ENCODE measurements around the gene CYP21A2. TPM values are rescaled to one million over a fixed set of nuclear protein-coding genes. Genes with fewer than 3 reads are reported as not detected.
A peak's percentile ranks its signal among the peaks of the same experiment; 100 is the strongest.
"Not testable (repeated sequence)": the region's sequence is repeated elsewhere in the genome, so short reads cannot be mapped to it uniquely, and the experiment has no call there.

CYP21A2 gene
- total RNA-seq, 2 donors from 2014 or later, result 0.32 to 0.49 TPM

DNA sequence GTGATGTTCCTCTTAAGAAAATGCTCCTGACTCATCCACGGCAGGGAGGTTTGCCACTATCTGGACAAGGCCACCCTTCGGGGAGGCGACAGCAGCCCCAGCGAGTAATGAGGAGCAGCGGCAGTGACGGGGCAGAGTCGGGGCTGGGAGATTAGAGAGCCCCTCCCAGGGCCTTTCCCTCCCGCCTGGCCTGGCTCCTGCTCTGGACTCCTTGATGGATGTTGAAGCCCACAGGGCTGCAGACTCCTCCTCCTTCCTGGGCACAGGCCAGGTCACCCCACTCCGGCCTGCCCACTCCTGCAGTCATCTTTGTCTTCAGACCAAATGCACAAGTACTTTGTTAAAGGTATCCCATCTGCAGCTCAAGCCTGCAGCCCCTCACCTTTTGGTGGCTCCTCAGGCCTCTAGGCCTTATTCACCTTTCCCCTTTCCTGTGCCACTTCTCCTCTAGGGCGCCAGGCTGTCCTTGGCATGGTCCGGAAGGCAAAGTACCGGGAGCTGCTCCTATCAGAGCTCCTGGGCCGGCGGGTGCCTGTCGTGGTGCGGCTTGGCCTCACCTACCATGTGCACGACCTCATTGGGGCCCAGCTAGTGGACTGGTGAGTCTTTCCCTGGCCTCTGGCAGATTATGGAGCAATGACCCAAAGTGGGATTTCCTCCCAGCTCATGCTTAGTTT lies 25.1 kb upstream of the CYP21A2 start:
- peak overlapping the region in 1 of 2 donors; percentile 23 for H3K27ac Mint-ChIP-seq
- H3K9me3 Mint-ChIP-seq, H3K36me3 Mint-ChIP-seq, ATAC-seq: not testable (repeated sequence)
- peak; percentile 1 to 51 for DNase-seq (ENCODE audit: low spot score in 2 of 2)

DNA sequence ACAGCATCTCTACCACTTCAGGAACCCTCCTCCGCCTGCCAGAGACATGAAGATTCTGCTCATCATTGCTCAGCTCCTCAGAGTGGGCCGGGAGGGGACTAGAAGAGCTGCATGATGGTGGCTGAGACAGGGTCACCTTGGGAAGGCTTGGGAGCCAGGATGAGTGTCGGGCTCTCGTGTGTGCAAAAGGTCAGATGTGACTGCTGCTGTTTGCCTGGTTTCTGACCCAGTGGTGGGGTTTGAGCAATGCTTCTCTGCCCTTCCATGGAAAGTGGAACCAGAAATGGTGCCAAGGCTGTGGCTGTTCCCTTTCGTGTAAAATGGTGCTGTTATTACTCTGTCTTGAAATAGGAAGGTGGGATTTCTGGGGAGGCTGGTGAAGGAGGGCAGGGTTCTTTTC lies 24.5 kb upstream of the CYP21A2 start:
- not testable (repeated sequence) for H3K9me3 Mint-ChIP-seq; H3K36me3 Mint-ChIP-seq; ATAC-seq; DNase-seq (ENCODE audit: low spot score in 2 of 2); H3K27ac Mint-ChIP-seq

DNA sequence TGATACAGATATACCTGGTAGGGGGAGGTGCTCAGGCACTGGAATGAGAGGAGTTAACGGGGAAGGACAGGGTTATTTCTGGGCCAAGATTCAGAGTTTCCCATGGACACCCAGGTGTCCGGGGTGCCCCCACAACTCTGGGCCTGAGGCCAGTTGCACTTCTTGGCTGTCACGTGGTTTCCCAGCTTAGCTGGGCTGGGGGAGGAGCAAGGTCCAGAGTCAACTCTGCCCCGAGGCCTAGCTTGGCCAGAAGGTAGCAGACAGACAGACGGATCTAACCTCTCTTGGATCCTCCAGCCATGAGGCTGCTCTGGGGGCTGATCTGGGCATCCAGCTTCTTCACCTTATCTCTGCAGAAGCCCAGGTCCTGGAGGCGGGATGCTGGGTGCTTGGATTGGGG lies 23.7 kb upstream of the CYP21A2 start, which contains the start of gene C4B:
TSS of gene C4B (plus strand) at position 249 of the 400 bp plus-strand sequence. CDS start at position 300, 51 bp downstream.
- H3K27ac Mint-ChIP-seq; ATAC-seq; H3K36me3 Mint-ChIP-seq; DNase-seq (ENCODE audit: low spot score in 2 of 2); H3K9me3 Mint-ChIP-seq: not testable (repeated sequence)

DNA sequence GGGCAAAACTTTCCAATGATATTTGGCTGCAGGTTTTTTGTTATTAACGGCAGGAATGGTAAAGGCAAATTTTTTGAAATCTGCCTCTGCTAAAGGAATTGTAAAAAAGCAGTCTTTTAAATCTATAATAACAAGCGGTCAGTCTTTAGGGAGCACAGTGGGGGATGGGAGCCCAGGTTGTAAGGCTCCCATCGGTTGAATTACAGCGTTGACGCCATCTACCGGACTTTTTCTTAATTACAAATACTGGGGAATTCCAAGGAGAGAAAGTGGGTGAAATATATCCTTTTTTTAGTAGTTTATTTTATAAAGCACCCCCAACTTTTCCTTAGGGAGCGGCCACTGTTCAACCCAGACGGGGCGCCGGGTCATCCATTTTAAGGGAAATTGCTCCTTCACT lies 16.1 kb upstream of the CYP21A2 start:
- not testable (repeated sequence) for DNase-seq (ENCODE audit: low spot score in 2 of 2); ATAC-seq; H3K36me3 Mint-ChIP-seq; H3K9me3 Mint-ChIP-seq; H3K27ac Mint-ChIP-seq

DNA sequence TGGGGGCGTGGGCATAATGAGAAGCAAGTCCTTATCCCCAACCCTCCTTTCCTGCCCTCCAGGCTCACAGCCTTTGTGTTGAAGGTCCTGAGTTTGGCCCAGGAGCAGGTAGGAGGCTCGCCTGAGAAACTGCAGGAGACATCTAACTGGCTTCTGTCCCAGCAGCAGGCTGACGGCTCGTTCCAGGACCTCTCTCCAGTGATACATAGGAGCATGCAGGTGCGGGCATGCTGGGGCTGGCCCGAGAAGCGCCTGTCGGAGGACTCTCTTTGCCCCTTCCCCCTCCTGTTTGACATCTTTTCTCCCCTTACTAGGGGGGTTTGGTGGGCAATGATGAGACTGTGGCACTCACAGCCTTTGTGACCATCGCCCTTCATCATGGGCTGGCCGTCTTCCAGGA lies 9.6 kb upstream of the CYP21A2 start:
- not testable (repeated sequence) for H3K27ac Mint-ChIP-seq; DNase-seq (ENCODE audit: low spot score in 2 of 2); ATAC-seq; H3K9me3 Mint-ChIP-seq; H3K36me3 Mint-ChIP-seq

DNA sequence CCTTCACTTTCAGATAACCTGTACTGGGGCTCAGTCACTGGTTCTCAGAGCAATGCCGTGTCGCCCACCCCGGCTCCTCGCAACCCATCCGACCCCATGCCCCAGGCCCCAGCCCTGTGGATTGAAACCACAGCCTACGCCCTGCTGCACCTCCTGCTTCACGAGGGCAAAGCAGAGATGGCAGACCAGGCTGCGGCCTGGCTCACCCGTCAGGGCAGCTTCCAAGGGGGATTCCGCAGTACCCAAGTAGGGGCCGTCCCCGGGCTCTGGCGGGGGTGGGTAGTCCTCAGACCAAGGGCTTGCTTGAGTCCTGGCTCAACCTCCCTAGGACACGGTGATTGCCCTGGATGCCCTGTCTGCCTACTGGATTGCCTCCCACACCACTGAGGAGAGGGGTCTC lies 8.7 kb upstream of the CYP21A2 start:
- DNase-seq (ENCODE audit: low spot score in 2 of 2); H3K9me3 Mint-ChIP-seq; H3K36me3 Mint-ChIP-seq; H3K27ac Mint-ChIP-seq: not testable (repeated sequence)
- peak in 1 of 2 donors; percentile 6 for ATAC-seq

DNA sequence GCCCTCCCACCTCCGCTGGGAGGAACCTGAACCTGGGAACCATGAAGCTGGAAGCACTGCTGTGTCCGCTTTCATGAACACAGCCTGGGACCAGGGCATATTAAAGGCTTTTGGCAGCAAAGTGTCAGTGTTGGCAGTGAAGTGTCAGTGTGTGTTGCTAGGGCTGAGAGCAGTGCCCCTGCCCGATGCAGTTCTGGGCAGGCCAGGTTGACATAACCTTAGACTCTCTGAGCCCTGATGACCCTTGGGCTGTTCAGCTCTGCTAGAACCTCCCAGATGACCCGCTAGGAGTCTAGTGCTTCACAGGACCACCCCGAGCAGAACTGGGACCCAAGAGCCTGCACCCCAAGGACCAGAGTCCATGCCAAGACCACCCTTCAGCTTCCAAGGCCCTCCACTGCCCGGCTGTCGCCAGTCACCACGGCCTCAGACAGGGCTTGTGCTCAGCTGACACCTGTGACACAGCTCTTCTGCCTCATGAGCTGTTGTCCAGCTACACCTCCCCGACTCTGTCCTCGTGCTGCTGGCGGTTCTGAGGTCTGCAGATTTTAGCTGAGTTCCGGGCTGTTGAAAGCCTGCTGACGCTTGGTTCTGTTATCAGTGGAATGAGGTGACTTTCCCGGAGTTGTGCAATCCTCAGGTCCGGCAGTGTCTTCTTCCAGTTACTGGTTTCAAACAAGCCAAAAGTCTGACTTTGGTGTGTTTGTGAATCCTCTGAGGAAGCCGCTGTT lies 2.8 kb upstream of the CYP21A2 start:
- H3K36me3 Mint-ChIP-seq; H3K27ac Mint-ChIP-seq; ATAC-seq; H3K9me3 Mint-ChIP-seq; DNase-seq (ENCODE audit: low spot score in 2 of 2): not testable (repeated sequence)

DNA sequence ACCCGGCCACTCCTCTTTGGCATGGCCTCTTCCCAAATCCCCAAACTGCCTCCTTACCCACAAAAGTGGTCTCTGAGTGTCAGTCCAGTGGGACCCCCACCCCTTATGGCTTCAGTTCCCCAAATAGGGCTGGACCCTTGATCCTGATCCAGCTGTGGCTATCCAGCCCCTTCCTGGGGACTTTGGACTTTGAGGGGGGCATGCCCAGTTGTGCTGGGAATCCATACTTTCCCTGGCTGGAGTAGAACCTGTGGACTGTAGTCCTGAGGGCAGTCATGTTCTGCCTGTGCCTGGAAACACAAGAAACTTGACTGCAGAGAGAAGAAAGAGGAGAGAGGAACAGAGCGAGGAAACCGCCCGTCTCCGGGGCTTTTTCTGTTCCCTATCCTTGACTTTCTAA lies 1.1 kb upstream of the CYP21A2 start:
- H3K9me3 Mint-ChIP-seq, result not testable (repeated sequence)

DNA sequence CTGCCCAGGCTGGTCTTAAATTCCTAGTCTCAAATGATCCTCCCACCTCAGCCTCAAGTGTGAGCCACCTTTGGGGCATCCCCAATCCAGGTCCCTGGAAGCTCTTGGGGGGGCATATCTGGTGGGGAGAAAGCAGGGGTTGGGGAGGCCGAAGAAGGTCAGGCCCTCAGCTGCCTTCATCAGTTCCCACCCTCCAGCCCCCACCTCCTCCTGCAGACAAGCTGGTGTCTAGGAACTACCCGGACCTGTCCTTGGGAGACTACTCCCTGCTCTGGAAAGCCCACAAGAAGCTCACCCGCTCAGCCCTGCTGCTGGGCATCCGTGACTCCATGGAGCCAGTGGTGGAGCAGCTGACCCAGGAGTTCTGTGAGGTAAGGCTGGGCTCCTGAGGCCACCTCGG lies 663 bp downstream of the CYP21A2 start:
- ATAC-seq; DNase-seq (ENCODE audit: low spot score in 2 of 2); H3K27ac Mint-ChIP-seq; H3K9me3 Mint-ChIP-seq; H3K36me3 Mint-ChIP-seq: not testable (repeated sequence)

More for the DNA sequence above, 1.1 kb upstream of the CYP21A2 start:
- H3K27ac Mint-ChIP-seq; DNase-seq (ENCODE audit: low spot score in 2 of 2); ATAC-seq; H3K36me3 Mint-ChIP-seq: not testable (repeated sequence)

DNA sequence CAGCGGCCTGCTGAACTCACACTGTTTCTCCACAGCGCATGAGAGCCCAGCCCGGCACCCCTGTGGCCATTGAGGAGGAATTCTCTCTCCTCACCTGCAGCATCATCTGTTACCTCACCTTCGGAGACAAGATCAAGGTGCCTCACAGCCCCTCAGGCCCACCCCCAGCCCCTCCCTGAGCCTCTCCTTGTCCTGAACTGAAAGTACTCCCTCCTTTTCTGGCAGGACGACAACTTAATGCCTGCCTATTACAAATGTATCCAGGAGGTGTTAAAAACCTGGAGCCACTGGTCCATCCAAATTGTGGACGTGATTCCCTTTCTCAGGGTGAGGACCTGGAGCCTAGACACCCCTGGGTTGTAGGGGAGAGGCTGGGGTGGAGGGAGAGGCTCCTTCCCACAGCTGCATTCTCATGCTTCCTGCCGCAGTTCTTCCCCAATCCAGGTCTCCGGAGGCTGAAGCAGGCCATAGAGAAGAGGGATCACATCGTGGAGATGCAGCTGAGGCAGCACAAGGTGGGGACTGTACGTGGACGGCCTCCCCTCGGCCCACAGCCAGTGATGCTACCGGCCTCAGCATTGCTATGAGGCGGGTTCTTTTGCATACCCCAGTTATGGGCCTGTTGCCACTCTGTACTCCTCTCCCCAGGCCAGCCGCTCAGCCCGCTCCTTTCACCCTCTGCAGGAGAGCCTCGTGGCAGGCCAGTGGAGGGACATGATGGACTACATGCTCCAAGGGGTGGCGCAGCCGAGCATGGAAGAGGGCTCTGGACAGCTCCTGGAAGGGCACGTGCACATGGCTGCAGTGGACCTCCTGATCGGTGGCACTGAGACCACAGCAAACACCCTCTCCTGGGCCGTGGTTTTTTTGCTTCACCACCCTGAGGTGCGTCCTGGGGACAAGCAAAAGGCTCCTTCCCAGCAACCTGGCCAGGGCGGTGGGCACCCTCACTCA lies 1.4 kb downstream of the CYP21A2 start:
- not testable (repeated sequence) for H3K27ac Mint-ChIP-seq; DNase-seq (ENCODE audit: low spot score in 2 of 2); ATAC-seq; H3K9me3 Mint-ChIP-seq; H3K36me3 Mint-ChIP-seq

DNA sequence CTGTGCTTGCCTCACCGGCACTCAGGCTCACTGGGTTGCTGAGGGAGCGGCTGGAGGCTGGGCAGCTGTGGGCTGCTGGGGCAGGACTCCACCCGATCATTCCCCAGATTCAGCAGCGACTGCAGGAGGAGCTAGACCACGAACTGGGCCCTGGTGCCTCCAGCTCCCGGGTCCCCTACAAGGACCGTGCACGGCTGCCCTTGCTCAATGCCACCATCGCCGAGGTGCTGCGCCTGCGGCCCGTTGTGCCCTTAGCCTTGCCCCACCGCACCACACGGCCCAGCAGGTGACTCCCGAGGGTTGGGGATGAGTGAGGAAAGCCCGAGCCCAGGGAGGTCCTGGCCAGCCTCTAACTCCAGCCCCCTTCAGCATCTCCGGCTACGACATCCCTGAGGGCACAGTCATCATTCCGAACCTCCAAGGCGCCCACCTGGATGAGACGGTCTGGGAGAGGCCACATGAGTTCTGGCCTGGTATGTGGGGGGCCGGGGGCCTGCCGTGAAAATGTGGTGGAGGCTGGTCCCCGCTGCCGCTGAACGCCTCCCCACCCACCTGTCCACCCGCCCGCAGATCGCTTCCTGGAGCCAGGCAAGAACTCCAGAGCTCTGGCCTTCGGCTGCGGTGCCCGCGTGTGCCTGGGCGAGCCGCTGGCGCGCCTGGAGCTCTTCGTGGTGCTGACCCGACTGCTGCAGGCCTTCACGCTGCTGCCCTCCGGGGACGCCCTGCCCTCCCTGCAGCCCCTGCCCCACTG lies 2.3 kb downstream of the CYP21A2 start:
- DNase-seq (ENCODE audit: low spot score in 2 of 2); H3K36me3 Mint-ChIP-seq; H3K9me3 Mint-ChIP-seq; H3K27ac Mint-ChIP-seq; ATAC-seq: not testable (repeated sequence)

DNA sequence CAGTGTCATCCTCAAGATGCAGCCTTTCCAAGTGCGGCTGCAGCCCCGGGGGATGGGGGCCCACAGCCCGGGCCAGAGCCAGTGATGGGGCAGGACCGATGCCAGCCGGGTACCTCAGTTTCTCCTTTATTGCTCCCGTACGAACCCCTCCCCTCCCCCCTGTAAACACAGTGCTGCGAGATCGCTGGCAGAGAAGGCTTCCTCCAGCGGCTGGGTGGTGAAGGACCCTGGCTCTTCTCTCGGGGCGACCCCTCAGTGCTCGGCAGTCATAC lies 2.8 kb downstream of the CYP21A2 start:
- not testable (repeated sequence) for H3K27ac Mint-ChIP-seq

DNA sequence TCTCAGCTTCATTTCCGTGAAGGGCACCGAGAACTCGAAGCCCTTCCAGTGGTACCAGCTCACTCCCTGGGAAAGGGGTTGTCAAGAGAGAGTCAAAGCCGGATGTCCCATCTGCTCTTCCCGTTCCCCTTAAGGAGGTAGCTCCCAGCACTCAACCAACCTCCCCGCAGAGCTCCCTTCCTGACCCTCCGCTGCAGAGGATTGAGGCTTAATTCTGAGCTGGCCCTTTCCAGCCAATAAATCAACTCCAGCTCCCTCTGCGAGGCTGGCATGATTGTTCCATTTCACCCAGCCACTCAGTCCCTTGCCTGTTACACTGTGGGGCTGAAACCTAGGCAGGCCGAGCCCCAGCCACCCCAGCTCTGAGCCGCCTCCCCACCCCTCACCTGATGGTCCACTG lies 3.2 kb downstream of the CYP21A2 start:
- H3K36me3 Mint-ChIP-seq; H3K9me3 Mint-ChIP-seq; H3K27ac Mint-ChIP-seq; ATAC-seq; DNase-seq (ENCODE audit: low spot score in 2 of 2): not testable (repeated sequence)

More for the DNA sequence above, 2.8 kb downstream of the CYP21A2 start:
- not testable (repeated sequence) for DNase-seq (ENCODE audit: low spot score in 2 of 2); ATAC-seq; H3K9me3 Mint-ChIP-seq; H3K36me3 Mint-ChIP-seq

DNA sequence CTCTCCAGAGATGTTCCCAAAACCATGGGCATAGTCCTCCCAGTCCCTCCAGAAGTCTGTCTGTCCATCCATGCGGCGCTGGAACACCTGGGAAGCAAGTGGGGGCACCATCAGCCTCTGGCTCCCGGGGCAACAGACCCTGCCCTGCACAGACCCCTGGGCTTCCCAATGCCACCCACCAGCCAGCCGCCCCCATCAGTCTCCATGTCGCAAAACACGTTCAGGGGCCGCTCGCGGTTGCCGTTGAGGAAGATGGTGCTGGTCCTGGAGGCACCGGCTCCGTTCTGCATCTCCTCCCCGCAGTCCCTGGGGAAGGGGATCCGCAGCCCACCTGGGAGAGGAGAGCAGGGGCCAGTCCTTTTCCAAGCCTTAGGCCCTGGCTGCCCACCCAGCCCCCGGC lies 4.1 kb downstream of the CYP21A2 start:
- not testable (repeated sequence) for DNase-seq (ENCODE audit: low spot score in 2 of 2); H3K27ac Mint-ChIP-seq; H3K36me3 Mint-ChIP-seq; ATAC-seq; H3K9me3 Mint-ChIP-seq

DNA sequence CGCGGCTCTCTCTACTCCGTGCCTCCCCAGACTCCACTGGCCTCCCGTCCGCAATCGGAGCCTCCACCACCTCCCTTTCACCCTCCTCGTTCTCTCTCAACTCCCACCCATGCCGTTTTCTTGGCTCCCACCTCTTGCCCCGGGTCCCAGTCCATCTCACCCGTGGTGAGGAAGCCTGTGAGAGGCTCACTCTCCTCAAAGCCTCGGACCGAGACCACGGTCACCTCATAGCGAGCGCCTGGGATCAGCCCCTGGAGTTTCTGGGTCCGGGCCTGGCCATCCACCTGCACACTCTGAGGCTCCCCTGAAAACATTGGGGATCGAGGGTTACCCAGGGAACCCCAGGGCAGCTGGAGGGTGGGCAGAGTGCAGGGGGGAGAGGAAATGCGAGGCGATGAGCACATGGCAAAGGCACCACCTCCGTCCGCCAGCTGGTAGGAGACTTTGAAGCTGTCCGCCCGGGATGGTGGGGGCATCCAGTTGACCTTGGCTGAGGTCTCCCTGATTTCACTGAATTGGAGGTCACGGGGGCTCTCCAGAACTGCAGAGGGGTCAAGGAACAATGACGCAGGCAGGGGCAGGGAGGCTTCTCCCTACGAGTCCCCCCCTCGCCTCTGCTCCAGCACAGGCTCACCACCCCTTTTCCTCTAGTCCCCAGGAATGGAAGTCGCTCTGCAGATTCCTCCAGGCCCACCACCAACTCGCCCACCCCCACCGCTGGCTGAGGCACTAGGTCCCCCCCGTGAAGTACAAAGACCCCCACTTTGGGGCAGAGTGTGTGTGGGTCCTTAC lies 5.6 kb downstream of the CYP21A2 start:
- not testable (repeated sequence) for H3K36me3 Mint-ChIP-seq; H3K9me3 Mint-ChIP-seq; DNase-seq (ENCODE audit: low spot score in 2 of 2); H3K27ac Mint-ChIP-seq; ATAC-seq

DNA sequence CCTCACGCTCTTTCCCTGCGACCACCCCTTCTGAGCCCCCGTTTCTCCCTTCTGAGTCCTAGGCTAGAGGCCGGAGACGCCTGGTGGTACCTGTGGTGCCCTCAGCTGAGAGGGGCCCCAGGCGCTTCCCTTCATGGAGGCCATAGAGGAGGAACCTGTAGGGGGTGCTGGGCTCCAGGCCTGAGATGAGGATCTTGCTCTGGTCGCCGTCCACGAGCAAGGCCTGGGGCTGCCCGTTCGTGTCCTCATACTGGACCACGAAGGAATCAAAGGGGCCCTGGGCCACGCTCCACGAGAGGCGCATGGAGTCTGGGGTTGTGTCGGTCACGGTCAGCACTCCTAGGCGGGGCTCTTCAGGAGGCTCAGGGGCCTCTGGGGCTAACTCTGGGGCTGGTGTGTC lies 6.7 kb downstream of the CYP21A2 start:
- not testable (repeated sequence) for H3K9me3 Mint-ChIP-seq; H3K27ac Mint-ChIP-seq; ATAC-seq; DNase-seq (ENCODE audit: low spot score in 2 of 2); H3K36me3 Mint-ChIP-seq

Measured in activated naive CD4-positive, alpha-beta T cell treated with anti-CD3 and anti-CD28 coated beads, Interleukin-2, amount 50 U/mL, for 72 hours (primary cell).